Astrocyte of the cerebellum (primary cell): ENCODE results near the gene RNU2-1.

ENCODE experiments used
- DNase-seq: peaks from one replicate; pipeline ENCODE4 v3.0.0-alpha.2; 2011; ENCODE audit warnings: low read depth
- H3K4me3 ChIP-seq: 2 replicates; pipeline ENCODE4 v1.5.1; 2011; ENCODE audit warnings: mild to moderate bottlenecking, low read depth, low read length, moderate library complexity
- CTCF ChIP-seq: IDR thresholded peaks from 2 replicates; pipeline ENCODE4 v1.5.1; 2012; ENCODE audit warnings: low read length, low read depth, moderate library complexity, mild to moderate bottlenecking; ENCODE audit errors: missing control alignments
- in situ Hi-C: cut with HindIII; loops from 2 replicates; pipeline ENCODE4 v1.10.0; 2017; ENCODE audit warnings: low sequenced_read_pairs

The RNU2-1 gene

DNA sequence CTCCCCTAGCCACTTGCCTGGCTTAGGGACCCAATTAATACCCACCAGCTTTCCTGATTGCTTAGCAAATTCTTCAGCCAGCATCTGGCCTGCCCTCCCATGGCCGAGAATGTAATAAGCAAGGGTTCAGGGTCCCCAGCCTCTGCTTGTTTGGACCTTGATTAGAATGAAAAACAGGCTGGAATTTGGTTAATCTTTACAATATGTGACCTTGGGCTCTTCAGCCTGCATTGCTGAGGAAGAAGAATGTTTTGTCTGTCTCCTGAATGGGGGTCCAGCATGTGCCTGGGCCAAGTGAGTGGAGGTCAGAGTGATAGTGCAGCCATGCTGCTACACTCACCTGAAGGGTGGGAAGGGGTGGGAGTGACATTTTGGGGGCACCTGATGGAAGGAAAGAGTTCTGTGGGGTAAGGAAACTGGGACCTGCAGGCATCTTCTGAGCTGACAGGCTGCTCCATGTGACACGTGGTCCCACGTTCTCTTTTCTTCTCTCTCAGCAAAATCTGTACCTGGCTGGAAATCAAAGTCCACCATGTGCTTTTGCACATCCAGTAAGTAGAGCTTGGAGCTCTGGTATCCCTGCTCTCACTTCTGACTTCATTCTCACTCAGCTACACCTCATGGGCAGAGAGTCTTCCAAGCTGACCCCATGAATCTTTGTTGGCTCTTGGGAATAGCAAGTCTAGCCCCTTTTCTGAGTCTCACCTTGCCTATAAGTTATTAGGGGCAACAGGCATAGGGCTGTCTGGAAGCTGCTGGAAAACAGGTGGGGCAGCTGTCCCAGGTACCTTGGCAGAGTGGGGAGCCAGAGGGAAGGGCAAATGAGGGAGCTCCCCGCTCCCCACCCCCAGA is 16.8 kb downstream of the RNU2-1 start:
- no peak for TF ChIP-seq CTCF
- no peak for DNase-seq
- H3K4me3 ChIP-seq = no peak overlapping the region
- in situ Hi-C loops = no loop called here

DNA sequence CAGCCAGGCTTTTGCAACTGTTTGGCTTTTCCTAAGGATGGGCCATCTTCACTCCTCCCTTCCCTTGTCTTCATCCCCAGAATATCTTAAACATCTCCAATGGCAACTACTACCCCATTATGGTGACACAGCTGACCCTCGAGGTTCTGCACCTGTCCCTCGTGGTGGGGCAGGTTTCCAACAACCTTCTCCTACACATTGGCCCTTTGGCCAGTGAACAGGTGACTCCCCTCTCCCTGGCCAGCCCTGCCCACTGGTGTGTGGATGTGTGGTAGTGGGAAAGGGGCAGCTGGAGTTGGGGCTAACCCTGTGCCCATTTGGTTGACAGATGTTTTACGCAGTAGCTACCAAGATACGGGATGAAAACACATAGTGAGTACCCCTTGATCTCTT is 17.4 kb downstream of the RNU2-1 start:
- H3K4me3 ChIP-seq = no peak overlapping the region
- no peak for TF ChIP-seq CTCF
- in situ Hi-C loops = no loop called here
- DNase-seq = no peak

DNA sequence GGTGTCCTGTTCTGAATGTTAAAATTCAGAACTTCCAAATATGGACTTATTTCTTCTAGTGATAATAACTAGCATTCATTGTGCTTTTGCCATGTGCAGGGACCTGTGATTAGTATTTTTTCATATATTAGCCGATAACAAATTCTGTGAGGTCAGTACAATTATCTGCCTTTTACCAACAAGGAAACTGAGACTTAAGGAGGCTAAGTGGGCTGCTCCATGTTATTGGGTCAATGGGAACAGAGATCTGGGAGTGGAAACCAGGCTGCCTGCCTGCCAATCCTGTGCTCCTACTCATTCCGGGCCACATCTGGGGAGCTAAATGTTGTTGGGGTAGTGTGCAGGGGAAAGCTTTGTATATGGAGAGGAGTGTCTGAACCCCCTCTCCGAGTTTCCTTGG is 18.4 kb downstream of the RNU2-1 start:
- in situ Hi-C loops = no loop called here
- TF ChIP-seq CTCF = no peak
- H3K4me3 ChIP-seq = no peak overlapping the region
- DNase-seq = no peak

DNA sequence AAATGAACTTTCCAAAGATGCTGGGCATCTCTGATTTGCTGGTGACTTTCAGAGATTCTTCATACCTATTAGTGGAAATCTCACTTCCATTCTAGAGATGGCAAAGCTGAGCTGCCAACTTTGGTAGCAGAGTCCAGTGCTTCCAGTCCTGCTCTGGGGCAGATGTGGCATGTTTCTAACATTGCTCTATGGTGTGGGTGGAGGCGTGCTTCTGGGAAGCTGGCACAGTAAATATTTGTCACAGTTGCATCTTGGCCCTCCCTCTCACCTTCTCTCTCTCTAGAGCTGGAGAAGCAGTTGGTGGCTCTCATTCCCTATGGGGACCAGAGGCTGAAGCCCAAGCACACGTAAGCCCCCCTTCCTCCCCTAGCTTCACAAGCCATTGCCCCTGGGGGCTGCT is 20.2 kb downstream of the RNU2-1 start:
- DNase-seq = no peak
- in situ Hi-C loops = no loop called here
- H3K4me3 ChIP-seq = no peak overlapping the region
- no peak for TF ChIP-seq CTCF

- no peak for DNase-seq
- in situ Hi-C loops = no loop called here
- no peak for TF ChIP-seq CTCF
- H3K4me3 ChIP-seq = peak overlapping the region; percentile 58
These were observed 20.9 kb downstream of the RNU2-1 start for GRCh38 chr17:43212641-43213490.

- peak; percentile 48 for DNase-seq
- peak within 1 kb of the TSS; percentile 58 for H3K4me3 ChIP-seq
- TF ChIP-seq CTCF = peak; percentile 43
- in situ Hi-C loops = no loop called here
These were observed 22.0 kb downstream of the RNU2-1 start, which contains the start of gene TMEM106A for GRCh38 chr17:43211480-43212402. Gene TMEM106A, plus strand, starts transcription at chr17:43211875. Its CDS starts 1,167 bp downstream, at chr17:43213042.
